ENCODE measurements around the gene ETFA. TPM values are rescaled to one million over a fixed set of nuclear protein-coding genes. Genes with fewer than 3 reads are reported as not detected.

ETFA gene
- total RNA-seq, 1 donor from 2014 or later: 511 TPM

- H3K27ac ChIP-seq (replicated peaks): no peak overlapping the region
- peaks cover 100% of the 10 kb centered on the region for H3K27me3 ChIP-seq (ENCODE audit: low read depth)
- intact Hi-C loops (cut with micrococcal nuclease): no loop called here
- TF ChIP-seq, protein P1, sequence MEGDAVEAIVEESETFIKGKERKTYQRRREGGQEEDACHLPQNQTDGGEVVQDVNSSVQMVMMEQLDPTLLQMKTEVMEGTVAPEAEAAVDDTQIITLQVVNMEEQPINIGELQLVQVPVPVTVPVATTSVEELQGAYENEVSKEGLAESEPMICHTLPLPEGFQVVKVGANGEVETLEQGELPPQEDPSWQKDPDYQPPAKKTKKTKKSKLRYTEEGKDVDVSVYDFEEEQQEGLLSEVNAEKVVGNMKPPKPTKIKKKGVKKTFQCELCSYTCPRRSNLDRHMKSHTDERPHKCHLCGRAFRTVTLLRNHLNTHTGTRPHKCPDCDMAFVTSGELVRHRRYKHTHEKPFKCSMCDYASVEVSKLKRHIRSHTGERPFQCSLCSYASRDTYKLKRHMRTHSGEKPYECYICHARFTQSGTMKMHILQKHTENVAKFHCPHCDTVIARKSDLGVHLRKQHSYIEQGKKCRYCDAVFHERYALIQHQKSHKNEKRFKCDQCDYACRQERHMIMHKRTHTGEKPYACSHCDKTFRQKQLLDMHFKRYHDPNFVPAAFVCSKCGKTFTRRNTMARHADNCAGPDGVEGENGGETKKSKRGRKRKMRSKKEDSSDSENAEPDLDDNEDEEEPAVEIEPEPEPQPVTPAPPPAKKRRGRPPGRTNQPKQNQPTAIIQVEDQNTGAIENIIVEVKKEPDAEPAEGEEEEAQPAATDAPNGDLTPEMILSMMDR (IDR thresholded peaks at IDR 0.05; ENCODE audit: borderline replicate concordance): no peak
- peaks cover 74% of the 10 kb centered on the region for H3K4me1 ChIP-seq
- peak overlapping the region; percentile 61 for H3K4me3 ChIP-seq
- no peaks in the 10 kb centered on the region for H3K9me3 ChIP-seq (replicated peaks)
- H3K36me3 ChIP-seq: no peaks in the 10 kb centered on the region
- DNase-seq: no peak
Measured at GRCh38 chr15:76342058-76342381, 30.8 kb upstream of the ETFA start.

DNA sequence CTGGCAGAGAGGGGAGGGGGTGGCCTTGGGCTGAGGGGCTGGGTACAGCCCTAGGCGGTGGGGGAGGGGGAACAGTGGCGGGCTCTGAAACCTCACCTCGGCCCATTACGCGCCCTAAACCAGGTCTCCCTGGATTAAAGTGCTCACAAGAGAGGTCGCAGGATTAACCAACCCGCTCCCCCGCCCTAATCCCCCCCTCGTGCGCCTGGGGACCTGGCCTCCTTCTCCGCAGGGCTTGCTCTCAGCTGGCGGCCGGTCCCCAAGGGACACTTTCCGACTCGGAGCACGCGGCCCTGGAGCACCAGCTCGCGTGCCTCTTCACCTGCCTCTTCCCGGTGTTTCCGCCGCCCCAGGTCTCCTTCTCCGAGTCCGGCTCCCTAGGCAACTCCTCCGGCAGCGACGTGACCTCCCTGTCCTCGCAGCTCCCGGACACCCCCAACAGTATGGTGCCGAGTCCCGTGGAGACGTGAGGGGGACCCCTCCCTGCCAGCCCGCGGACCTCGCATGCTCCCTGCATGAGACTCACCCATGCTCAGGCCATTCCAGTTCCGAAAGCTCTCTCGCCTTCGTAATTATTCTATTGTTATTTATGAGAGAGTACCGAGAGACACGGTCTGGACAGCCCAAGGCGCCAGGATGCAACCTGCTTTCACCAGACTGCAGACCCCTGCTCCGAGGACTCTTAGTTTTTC lies 30.2 kb upstream of the ETFA start:
- H3K9me3 ChIP-seq (replicated peaks): no peaks in the 10 kb centered on the region
- intact Hi-C loops (cut with micrococcal nuclease): no loop called here
- no peaks in the 10 kb centered on the region for H3K36me3 ChIP-seq
- H3K4me1 ChIP-seq: peaks cover 74% of the 10 kb centered on the region
- peaks cover 100% of the 10 kb centered on the region for H3K27me3 ChIP-seq (ENCODE audit: low read depth)
- TF ChIP-seq, protein P1 (IDR thresholded peaks at IDR 0.05; ENCODE audit: borderline replicate concordance): no peak
- peak overlapping the region; percentile 61 for H3K4me3 ChIP-seq
- no peak overlapping the region for H3K27ac ChIP-seq (replicated peaks)
- DNase-seq: no peak

GRCh38 chr15:76340803-76341365 lies 29.6 kb upstream of the ETFA start:
- H3K4me1 ChIP-seq: peaks cover 74% of the 10 kb centered on the region
- intact Hi-C loops (cut with micrococcal nuclease): no loop called here
- TF ChIP-seq, protein P1 (IDR thresholded peaks at IDR 0.05; ENCODE audit: borderline replicate concordance): peak; percentile 26
- no peak for DNase-seq
- no peak overlapping the region for H3K27ac ChIP-seq (replicated peaks)
- H3K4me3 ChIP-seq: peak overlapping the region; percentile 61
- no peaks in the 10 kb centered on the region for H3K36me3 ChIP-seq
- H3K27me3 ChIP-seq (ENCODE audit: low read depth): peaks cover 100% of the 10 kb centered on the region
- no peaks in the 10 kb centered on the region for H3K9me3 ChIP-seq (replicated peaks)

DNA sequence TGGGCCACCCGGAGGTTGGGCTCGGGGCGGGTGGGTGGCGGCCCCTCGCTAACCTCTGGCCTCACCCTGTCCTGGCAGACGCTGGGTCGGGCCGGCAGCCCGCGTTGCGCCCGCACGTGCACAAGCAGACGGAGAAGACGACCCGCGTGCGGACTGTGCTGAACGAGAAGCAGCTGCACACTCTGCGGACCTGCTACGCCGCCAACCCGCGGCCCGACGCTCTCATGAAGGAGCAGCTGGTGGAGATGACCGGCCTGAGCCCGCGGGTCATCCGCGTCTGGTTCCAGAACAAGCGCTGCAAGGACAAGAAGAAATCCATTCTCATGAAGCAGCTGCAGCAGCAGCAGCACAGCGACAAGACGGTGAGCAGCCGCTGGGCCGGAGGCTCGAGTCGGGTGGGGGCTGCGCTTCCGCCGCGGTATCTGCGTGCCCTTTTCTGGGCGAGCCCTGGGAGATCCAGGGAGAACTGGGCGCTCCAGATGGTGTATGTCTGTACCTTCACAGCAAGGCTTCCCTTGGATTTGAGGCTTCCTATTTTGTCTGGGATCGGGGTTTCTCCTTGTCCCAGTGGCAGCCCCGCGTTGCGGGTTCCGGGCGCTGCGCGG lies 29.0 kb upstream of the ETFA start:
- Histone ChIP-seq H3K4me1 (peaks cover 74% of the 10 kb centered on the region), H3K27me3 (ENCODE audit: low read depth) (peaks cover 100% of the 10 kb centered on the region), H3K27ac (replicated peaks) (no peak overlapping the region), H3K4me3 (peak overlapping the region; percentile 61), H3K36me3 (no peaks in the 10 kb centered on the region), H3K9me3 (replicated peaks) (no peaks in the 10 kb centered on the region)
- TF ChIP-seq, protein P1 (IDR thresholded peaks at IDR 0.05; ENCODE audit: borderline replicate concordance): no peak
- DNase-seq: no peak
- intact Hi-C loops (cut with micrococcal nuclease): no loop called here

- Histone ChIP-seq H3K36me3 (no peaks in the 10 kb centered on the region), H3K27me3 (ENCODE audit: low read depth) (peaks cover 100% of the 10 kb centered on the region), H3K27ac (replicated peaks) (no peak overlapping the region), H3K4me1 (peaks cover 78% of the 10 kb centered on the region), H3K9me3 (replicated peaks) (no peaks in the 10 kb centered on the region), H3K4me3 (peak overlapping the region; percentile 61)
- TF ChIP-seq, protein P1 (IDR thresholded peaks at IDR 0.05; ENCODE audit: borderline replicate concordance): no peak
- intact Hi-C loops (cut with micrococcal nuclease): no loop called here
- DNase-seq: no peak
Measured at GRCh38 chr15:76339305-76340197, 28.3 kb upstream of the ETFA start.

Measured in left ventricle myocardium inferior (tissue), 1 donor.